ENCODE data around the gene CRB1.

DNA sequence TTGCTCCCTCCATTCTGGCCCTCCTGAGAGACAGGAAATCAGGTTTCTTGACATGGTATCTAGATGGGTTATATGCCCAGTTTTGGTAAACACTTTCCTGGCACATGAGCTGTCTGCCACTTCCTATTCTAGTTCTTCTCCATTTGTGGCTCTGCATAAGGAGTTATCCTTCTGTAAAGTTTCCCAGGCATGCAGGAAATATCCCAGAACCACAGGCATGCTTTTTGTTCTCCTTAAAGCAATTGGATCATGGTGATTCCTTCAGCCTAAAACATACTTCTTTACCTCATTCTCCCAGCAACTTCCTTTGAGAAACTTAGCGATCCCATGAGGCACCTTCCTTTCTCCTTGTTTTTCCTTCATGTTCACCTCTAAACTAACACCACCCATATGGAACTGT is 199.8 kb downstream of the CRB1 start:
- TF ChIP-seq, protein P1, sequence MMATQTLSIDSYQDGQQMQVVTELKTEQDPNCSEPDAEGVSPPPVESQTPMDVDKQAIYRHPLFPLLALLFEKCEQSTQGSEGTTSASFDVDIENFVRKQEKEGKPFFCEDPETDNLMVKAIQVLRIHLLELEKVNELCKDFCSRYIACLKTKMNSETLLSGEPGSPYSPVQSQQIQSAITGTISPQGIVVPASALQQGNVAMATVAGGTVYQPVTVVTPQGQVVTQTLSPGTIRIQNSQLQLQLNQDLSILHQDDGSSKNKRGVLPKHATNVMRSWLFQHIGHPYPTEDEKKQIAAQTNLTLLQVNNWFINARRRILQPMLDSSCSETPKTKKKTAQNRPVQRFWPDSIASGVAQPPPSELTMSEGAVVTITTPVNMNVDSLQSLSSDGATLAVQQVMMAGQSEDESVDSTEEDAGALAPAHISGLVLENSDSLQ (IDR thresholded peaks at IDR 0.05), result no peak
- TF ChIP-seq ARNT (IDR thresholded peaks at IDR 0.05) (no peak), SUZ12 (IDR thresholded peaks at IDR 0.05) (no peak), FOXK2 (IDR thresholded peaks at IDR 0.05) (no peak), SP1 (IDR thresholded peaks at IDR 0.05) (no peak), CTBP1 (IDR thresholded peaks at IDR 0.05; ENCODE audit: borderline replicate concordance) (no peak), LEF1 (IDR thresholded peaks at IDR 0.05; ENCODE audit: borderline replicate concordance) (no peak)
